Suprapubic skin (tissue), 4 donors: ENCODE measurements around the gene TUBB6. TPM values are rescaled to one million over a fixed set of nuclear protein-coding genes. Genes with fewer than 3 reads are reported as not detected.

Source experiments
- DNase-seq, 2 donors: peaks; one replicate each; pipeline ENCODE4 v3.0.0-alpha.2; 2019; ENCODE audit warnings: low spot score in 2 of 2
- H3K27ac ChIP-seq: fragments of 200-600 bp; sonication (generic); one replicate; pipeline ENCODE4 v1.5.1; 2019
- H3K27me3 ChIP-seq: fragments of 200-600 bp; sonication (generic); one replicate; pipeline ENCODE4 v1.5.1; 2019
- H3K36me3 ChIP-seq: fragments of 200-600 bp; sonication (generic); one replicate; pipeline ENCODE4 v1.5.1; 2019
- H3K4me1 ChIP-seq: fragments of 200-600 bp; sonication (generic); one replicate; pipeline ENCODE4 v1.5.1; 2019
- H3K4me3 ChIP-seq: fragments of 200-600 bp; sonication (generic); one replicate; pipeline ENCODE4 v1.5.1; 2019; ENCODE audit warnings: mild to moderate bottlenecking
- H3K9me3 ChIP-seq: fragments of 200-600 bp; sonication (generic); one replicate; pipeline ENCODE4 v1.5.1; 2019
- CTCF ChIP-seq, 2 donors: fragments of 200-600 bp in 1 of 2; fragments of 450-650 bp in 1 of 2; sonication (generic) in 1 of 2; IDR thresholded peaks; one replicate each; pipeline ENCODE4 v1.5.1; 2016 to 2019; ENCODE audit warnings: antibody characterized with exemption in 2 of 2, mild to moderate bottlenecking in 1 of 2, moderate library complexity in 1 of 2
- EP300 ChIP-seq: sonication (generic); formaldehyde crosslinking; IDR thresholded peaks from one replicate; pipeline ENCODE4 v1.6.1; 2017; ENCODE audit warnings: antibody characterized with exemption
- POLR2A ChIP-seq, 2 donors: fragments of 450-650 bp; IDR thresholded peaks; one replicate each; pipeline ENCODE4 v1.6.1; 2017; ENCODE audit warnings: antibody characterized with exemption in 2 of 2, mild to moderate bottlenecking in 2 of 2, moderate library complexity in 2 of 2
- POLR2AphosphoS5 ChIP-seq, 3 donors: sonication (generic); formaldehyde crosslinking; IDR thresholded peaks; one replicate each; pipeline ENCODE4 v1.6.1; 2017; ENCODE audit warnings: antibody characterized with exemption in 3 of 3
- WGBS: methylation state at CpG from one replicate; pipeline ENCODE4 v1.1.5; 2018; 5-methylcytosine and 5-hydroxymethylcytosine counted together
- total RNA-seq, 4 donors: library from RNA; depleted of rRNA; stranded (reverse); fragments of >200 nt; gene quantifications; one replicate each; pipeline ENCODE4 v1.1.0, GENCODE V29; 2016

The TUBB6 gene
- total RNA-seq, 4 donors from 2014 or later, result 211 to 298 (median 220) TPM

GRCh38 chr18:12291161-12291560, 16.9 kb upstream of the TUBB6 start:
- no peaks in the 10 kb centered on the region for H3K9me3 ChIP-seq
- WGBS, result 89% methylated on average over 6 of the region's 6 CpGs
- no peaks in the 10 kb centered on the region for H3K27me3 ChIP-seq
- TF ChIP-seq CTCF (IDR thresholded peaks at IDR 0.05), result no peak
- TF ChIP-seq EP300, result no peak
- no peak for TF ChIP-seq POLR2A (IDR thresholded peaks at IDR 0.05)
- TF ChIP-seq POLR2AphosphoS5 (IDR thresholded peaks at IDR 0.05), result no peak
- peaks cover 20% of the 10 kb centered on the region for H3K4me1 ChIP-seq
- H3K4me3 ChIP-seq, result no peak overlapping the region
- peak; percentile 43 to 64 for DNase-seq
- H3K36me3 ChIP-seq, result no peaks in the 10 kb centered on the region
- no peak overlapping the region for H3K27ac ChIP-seq

DNA sequence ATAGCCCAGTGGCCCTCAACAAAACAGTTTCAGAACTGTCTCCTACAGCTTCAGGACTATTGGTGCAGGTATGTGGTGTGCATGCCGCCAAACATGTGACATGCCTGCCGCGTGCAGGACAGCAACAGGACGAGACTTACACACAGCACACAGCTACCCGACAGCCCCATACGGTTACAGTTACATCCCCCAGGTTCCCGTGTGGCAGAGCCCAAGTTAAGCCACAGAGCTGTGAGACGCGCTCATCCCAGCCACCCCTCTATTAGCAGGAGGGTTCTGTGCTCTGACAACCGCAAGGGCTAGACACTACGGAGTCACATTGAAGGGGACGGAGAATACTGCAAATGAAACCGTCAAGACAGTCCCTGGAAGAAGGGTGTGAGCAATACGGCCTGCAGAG, 16.4 kb upstream of the TUBB6 start:
- DNase-seq, result peak; percentile 19 to 37
- no peaks in the 10 kb centered on the region for H3K27me3 ChIP-seq
- no peaks in the 10 kb centered on the region for H3K36me3 ChIP-seq
- H3K27ac ChIP-seq, result no peak overlapping the region
- H3K4me1 ChIP-seq, result peaks cover 20% of the 10 kb centered on the region
- TF ChIP-seq POLR2AphosphoS5 (IDR thresholded peaks at IDR 0.05) (no peak), CTCF (IDR thresholded peaks at IDR 0.05) (no peak), EP300 (no peak), POLR2A (IDR thresholded peaks at IDR 0.05) (no peak)
- no peak overlapping the region for H3K4me3 ChIP-seq
- no peaks in the 10 kb centered on the region for H3K9me3 ChIP-seq
- 96% methylated on average over 14 of the region's 14 CpGs for WGBS

DNA sequence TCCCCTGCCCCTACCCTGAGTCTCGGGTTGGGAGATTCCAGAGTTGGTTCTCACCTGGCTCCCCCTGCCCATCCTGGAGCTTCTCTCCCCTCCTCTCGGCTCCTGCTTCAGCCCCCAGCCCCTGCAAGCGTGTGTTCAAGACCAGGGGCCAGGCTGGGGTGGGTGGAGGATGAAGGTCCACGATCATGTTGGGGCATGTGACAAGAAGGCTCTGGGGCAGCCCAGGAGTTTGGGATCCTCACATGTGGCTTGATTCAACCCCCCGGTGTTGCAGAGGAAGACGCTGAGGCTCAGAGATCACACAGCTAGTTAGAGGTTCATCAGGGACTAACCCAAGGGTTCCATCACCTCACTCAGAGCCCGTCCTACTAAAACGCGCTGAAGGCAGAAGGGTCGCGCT, 14.2 kb upstream of the TUBB6 start:
- no peaks in the 10 kb centered on the region for H3K36me3 ChIP-seq
- H3K4me3 ChIP-seq, result no peak overlapping the region
- peaks cover 3% of the 10 kb centered on the region for H3K4me1 ChIP-seq
- no peak overlapping the region for H3K27ac ChIP-seq
- WGBS, result 76% methylated on average over 11 of the region's 11 CpGs
- no peak for TF ChIP-seq POLR2A (IDR thresholded peaks at IDR 0.05)
- no peak for TF ChIP-seq CTCF (IDR thresholded peaks at IDR 0.05)
- no peak for TF ChIP-seq POLR2AphosphoS5 (IDR thresholded peaks at IDR 0.05)
- TF ChIP-seq EP300, result no peak
- H3K27me3 ChIP-seq, result no peaks in the 10 kb centered on the region
- DNase-seq, result peak; percentile 19 to 55
- no peaks in the 10 kb centered on the region for H3K9me3 ChIP-seq

GRCh38 chr18:12295389-12296086, 12.5 kb upstream of the TUBB6 start:
- Histone ChIP-seq H3K36me3 (no peaks in the 10 kb centered on the region), H3K4me3 (no peak overlapping the region), H3K27me3 (no peaks in the 10 kb centered on the region), H3K9me3 (no peaks in the 10 kb centered on the region), H3K4me1 (no peaks in the 10 kb centered on the region), H3K27ac (no peak overlapping the region)
- TF ChIP-seq CTCF (IDR thresholded peaks at IDR 0.05) (no peak), POLR2AphosphoS5 (IDR thresholded peaks at IDR 0.05) (no peak), POLR2A (IDR thresholded peaks at IDR 0.05) (no peak), EP300 (no peak)
- WGBS, result 88% methylated on average over 18 of the region's 18 CpGs
- peak in 1 of 2 donors; percentile 44 for DNase-seq

- no peaks in the 10 kb centered on the region for H3K9me3 ChIP-seq
- H3K27me3 ChIP-seq, result no peaks in the 10 kb centered on the region
- H3K4me3 ChIP-seq, result no peak overlapping the region
- 87% methylated on average over 3 of the region's 3 CpGs for WGBS
- H3K36me3 ChIP-seq, result no peaks in the 10 kb centered on the region
- TF ChIP-seq POLR2A (IDR thresholded peaks at IDR 0.05) (no peak), EP300 (no peak), POLR2AphosphoS5 (IDR thresholded peaks at IDR 0.05) (no peak), CTCF (IDR thresholded peaks at IDR 0.05) (no peak)
- H3K27ac ChIP-seq, result no peak overlapping the region
- peak; percentile 49 to 60 for DNase-seq
- no peaks in the 10 kb centered on the region for H3K4me1 ChIP-seq
Measured at GRCh38 chr18:12296087-12296403, 12.0 kb upstream of the TUBB6 start.
